ENCODE results near the gene ZNF546. TPM values are rescaled to one million over a fixed set of nuclear protein-coding genes. Genes with fewer than 3 reads are reported as not detected.

Gene ZNF546
- total RNA-seq, 2 experiments from 2014 or later, result 9.3 to 9.9 TPM

DNA sequence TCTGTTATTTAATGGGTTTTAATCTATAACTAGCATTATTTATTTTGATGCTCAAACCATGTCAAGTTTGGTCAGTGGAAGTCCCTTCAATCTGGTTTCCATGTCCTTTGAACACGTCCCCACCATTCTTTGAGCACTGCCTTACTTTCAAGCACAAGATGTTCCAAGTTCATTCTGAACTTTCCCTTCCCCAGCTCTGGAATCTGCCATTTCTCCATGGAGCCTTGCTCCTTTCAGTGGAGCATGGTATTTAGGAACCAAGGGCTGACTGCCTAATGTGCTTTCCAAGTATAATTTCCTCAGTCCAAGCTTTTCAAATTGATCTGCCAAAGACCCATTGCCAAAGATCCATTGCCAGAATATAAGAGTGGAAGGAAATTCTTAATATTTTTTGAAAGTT is 1.1 kb upstream of the ZNF546 start:
- no peak for ATAC-seq (ENCODE audit: low read depth)
- H3K4me3 Mint-ChIP-seq, result peak overlapping the region; percentile 80
- no peaks in the 10 kb centered on the region for H3K27me3 Mint-ChIP-seq
- H3K27ac Mint-ChIP-seq, result peak overlapping the region; percentile 32
- POLR2A ChIA-PET, result interaction anchor here (1.8 to 2.7 kb wide), 2 partner anchors 25 to 150 kb away, joined by 6 to 23 read pairs; partner anchors contain the start of genes FBL and PSMC4
- H3K36me3 Mint-ChIP-seq, result peaks cover 31% of the 10 kb centered on the region
- peaks cover 30% of the 10 kb centered on the region for H3K4me1 Mint-ChIP-seq
- no peak for DNase-seq
- peaks cover 8% of the 10 kb centered on the region for H3K9me3 Mint-ChIP-seq

GRCh38 chr19:39996218-39996810 is 546 bp upstream of the ZNF546 start:
- no peak for DNase-seq
- Mint-ChIP-seq H3K27ac (peak overlapping the region; percentile 95), H3K4me1 (peaks cover 30% of the 10 kb centered on the region), H3K27me3 (no peaks in the 10 kb centered on the region), H3K9me3 (peaks cover 8% of the 10 kb centered on the region), H3K4me3 (peak overlapping the region; percentile 98), H3K36me3 (peaks cover 31% of the 10 kb centered on the region)
- POLR2A ChIA-PET, result interaction anchor here (0.7 to 2.7 kb wide), 6 partner anchors 15 to 172 kb away, joined by 3 to 23 read pairs (median 6); partner anchors contain the start of genes FBL, PSMC4 and ZNF780B
- peak; percentile 55 for ATAC-seq (ENCODE audit: low read depth)

DNA sequence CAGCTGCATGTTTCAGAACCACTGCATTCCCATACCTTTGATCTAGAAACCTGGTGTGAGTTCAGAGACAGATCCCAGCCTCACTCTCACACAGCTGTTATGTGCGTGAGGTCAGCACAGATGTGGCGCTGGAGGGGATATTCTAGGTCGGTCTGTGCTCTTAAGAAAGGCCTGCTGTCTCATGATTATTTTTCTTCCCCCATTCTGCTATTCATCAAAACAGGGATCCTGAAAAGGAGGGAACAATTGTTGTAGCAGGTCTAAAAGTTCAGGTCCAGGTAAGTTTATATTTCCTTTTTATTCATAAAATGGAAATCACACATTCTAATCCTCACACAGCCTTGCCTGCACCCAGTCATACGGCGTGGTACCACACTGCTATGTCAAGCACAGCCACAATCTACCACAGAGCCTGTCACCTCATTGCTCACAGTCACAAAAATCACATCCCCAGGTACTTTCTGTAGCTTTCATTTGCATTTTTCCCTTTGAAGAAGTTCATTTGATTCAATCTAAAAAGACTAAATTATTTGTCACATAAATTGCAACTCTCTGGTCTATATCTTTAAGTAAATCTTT is 867 bp downstream of the ZNF546 start:
- Mint-ChIP-seq H3K4me1 (peaks cover 25% of the 10 kb centered on the region), H3K9me3 (peaks cover 7% of the 10 kb centered on the region), H3K4me3 (peak overlapping the region; percentile 98), H3K27me3 (no peaks in the 10 kb centered on the region), H3K27ac (peak overlapping the region; percentile 95), H3K36me3 (peaks cover 25% of the 10 kb centered on the region)
- POLR2A ChIA-PET, result interaction anchor here (1.1 to 2.7 kb wide), 4 partner anchors 27 to 152 kb away, joined by 5 to 23 read pairs (median 6); partner anchors contain the start of genes FBL, PSMC4, ZNF780A and ZNF780B
- ATAC-seq (ENCODE audit: low read depth) (no peak), DNase-seq (no peak)

DNA sequence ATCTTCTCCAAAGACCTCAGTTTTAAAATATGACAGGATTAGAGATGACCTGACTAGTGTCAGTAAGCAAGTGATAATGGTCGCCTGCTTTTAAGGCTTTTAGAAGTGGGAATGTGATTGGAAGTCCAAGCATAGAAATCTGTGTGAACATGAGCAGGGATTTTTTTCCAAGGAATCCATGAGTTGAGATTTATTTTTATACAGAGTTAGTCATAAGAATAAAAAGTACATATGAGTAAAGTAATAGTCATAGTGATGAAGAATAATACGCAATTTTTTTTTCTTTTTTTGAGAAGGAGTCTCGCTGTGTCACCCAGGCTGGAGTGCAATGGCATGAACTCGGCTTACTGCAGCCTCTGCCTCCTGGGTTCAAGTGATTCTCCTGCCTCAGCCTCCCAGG is 1.6 kb downstream of the ZNF546 start:
- DNase-seq, result no peak
- ATAC-seq (ENCODE audit: low read depth), result no peak
- Mint-ChIP-seq H3K27me3 (no peaks in the 10 kb centered on the region), H3K9me3 (peaks cover 4% of the 10 kb centered on the region), H3K36me3 (peaks cover 19% of the 10 kb centered on the region), H3K4me1 (peaks cover 22% of the 10 kb centered on the region), H3K27ac (peak overlapping the region; percentile 40), H3K4me3 (peak overlapping the region; percentile 26)
- POLR2A ChIA-PET, result no interaction called here

DNA sequence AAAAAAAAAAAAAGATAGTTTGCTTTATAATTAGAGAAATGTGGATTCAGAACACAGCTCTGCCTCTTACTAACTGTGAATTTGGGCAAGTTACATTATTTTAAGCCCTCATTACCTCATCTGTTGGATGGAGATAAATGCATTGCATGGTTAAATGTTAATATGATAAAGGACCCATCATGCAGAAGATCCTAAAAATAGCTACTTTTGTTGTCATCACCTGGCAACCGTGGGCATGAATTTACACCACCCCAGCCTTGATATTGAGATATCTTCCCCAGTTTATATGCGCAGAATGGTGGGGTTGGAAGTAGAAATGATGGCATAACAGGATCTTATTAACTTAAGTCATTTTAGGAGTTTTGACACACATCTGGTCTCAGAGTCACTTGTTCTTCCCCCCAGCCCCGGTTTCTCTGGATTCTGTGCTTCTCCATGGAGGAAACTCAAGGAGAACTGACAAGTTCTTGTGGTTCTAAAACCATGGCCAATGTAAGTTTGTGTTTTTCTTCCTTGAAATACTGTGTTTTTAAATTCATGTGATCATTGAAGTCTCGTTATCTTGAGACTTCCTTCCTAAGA is 8.9 kb downstream of the ZNF546 start:
- H3K4me1 Mint-ChIP-seq, result no peaks in the 10 kb centered on the region
- no peak overlapping the region for H3K27ac Mint-ChIP-seq
- H3K36me3 Mint-ChIP-seq, result peaks cover 45% of the 10 kb centered on the region
- POLR2A ChIA-PET, result no interaction called here
- no peak overlapping the region for H3K4me3 Mint-ChIP-seq
- H3K27me3 Mint-ChIP-seq, result no peaks in the 10 kb centered on the region
- H3K9me3 Mint-ChIP-seq, result peaks cover 10% of the 10 kb centered on the region
- ATAC-seq (ENCODE audit: low read depth) (no peak), DNase-seq (no peak)

DNA sequence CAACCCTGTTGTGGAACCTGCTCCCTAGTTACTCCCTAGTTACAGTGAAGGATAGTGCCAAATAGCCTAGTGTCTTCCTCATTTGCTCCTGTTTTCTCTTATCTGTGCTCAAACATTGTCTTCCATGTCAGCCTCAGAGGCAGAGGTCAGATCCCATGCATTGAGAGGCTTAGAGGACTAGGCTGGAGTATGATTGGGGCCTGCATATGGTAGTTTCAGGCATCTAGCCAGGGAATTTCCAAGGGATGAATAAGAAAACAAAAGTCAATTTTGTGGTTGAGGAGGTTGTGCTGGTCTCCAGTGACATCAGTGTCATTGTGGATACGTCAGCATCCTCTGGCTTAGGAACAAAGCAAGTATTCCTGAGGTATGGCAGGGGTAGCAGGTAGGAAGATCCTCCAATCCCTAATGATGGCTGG is 9.4 kb downstream of the ZNF546 start:
- Mint-ChIP-seq H3K27ac (no peak overlapping the region), H3K4me3 (no peak overlapping the region), H3K36me3 (peaks cover 49% of the 10 kb centered on the region), H3K4me1 (no peaks in the 10 kb centered on the region), H3K27me3 (no peaks in the 10 kb centered on the region), H3K9me3 (peaks cover 10% of the 10 kb centered on the region)
- ATAC-seq (ENCODE audit: low read depth) (no peak), DNase-seq (no peak)
- POLR2A ChIA-PET, result no interaction called here

- no peak overlapping the region for H3K27ac Mint-ChIP-seq
- no peak for ATAC-seq (ENCODE audit: low read depth)
- POLR2A ChIA-PET, result no interaction called here
Observed at GRCh38 chr19:40009674-40010073, 12.8 kb downstream of the ZNF546 start.

GRCh38 chr19:40013991-40014390 is 17.1 kb downstream of the ZNF546 start:
- H3K36me3 Mint-ChIP-seq, result peaks cover 61% of the 10 kb centered on the region

More at GRCh38 chr19:40009674-40010073, 12.8 kb downstream of the ZNF546 start:
- peaks cover 82% of the 10 kb centered on the region for H3K36me3 Mint-ChIP-seq
- DNase-seq, result no peak
- no peaks in the 10 kb centered on the region for H3K4me1 Mint-ChIP-seq
- H3K9me3 Mint-ChIP-seq, result peaks cover 31% of the 10 kb centered on the region
- H3K4me3 Mint-ChIP-seq, result no peak overlapping the region
- H3K27me3 Mint-ChIP-seq, result no peaks in the 10 kb centered on the region

DNA sequence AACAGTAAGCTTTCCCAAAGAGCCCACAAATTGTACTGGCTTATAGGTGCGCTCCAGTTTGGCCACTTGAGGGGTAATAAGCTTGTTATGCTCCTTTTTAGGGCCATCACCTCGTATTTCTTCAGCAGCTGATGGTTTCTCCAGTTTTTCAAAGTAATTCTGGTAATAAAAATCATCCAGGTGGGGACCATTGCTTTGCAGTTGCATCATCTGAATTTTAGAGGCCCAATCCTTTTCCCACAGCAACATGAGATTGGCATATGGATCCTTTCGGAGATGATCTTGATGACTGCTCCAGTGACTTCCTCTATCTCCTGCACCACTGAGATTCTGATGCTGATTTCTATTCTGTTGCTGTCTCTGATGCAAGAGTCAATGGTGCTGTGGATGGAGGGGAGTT is 27.1 kb downstream of the ZNF546 start:
- DNase-seq (no peak), ATAC-seq (ENCODE audit: low read depth) (no peak)
- peaks cover 2% of the 10 kb centered on the region for H3K27me3 Mint-ChIP-seq
- peaks cover 10% of the 10 kb centered on the region for H3K36me3 Mint-ChIP-seq
- no peak overlapping the region for H3K4me3 Mint-ChIP-seq
- POLR2A ChIA-PET, result no interaction called here
- H3K27ac Mint-ChIP-seq, result no peak overlapping the region
- peaks cover 43% of the 10 kb centered on the region for H3K9me3 Mint-ChIP-seq
- no peaks in the 10 kb centered on the region for H3K4me1 Mint-ChIP-seq

More at GRCh38 chr19:40013991-40014390, 17.1 kb downstream of the ZNF546 start:
- POLR2A ChIA-PET, result no interaction called here
- Mint-ChIP-seq H3K27ac (no peak overlapping the region), H3K27me3 (no peaks in the 10 kb centered on the region), H3K4me1 (no peaks in the 10 kb centered on the region), H3K4me3 (no peak overlapping the region), H3K9me3 (peaks cover 41% of the 10 kb centered on the region)
- no peak for DNase-seq
- ATAC-seq (ENCODE audit: low read depth), result no peak

DNA sequence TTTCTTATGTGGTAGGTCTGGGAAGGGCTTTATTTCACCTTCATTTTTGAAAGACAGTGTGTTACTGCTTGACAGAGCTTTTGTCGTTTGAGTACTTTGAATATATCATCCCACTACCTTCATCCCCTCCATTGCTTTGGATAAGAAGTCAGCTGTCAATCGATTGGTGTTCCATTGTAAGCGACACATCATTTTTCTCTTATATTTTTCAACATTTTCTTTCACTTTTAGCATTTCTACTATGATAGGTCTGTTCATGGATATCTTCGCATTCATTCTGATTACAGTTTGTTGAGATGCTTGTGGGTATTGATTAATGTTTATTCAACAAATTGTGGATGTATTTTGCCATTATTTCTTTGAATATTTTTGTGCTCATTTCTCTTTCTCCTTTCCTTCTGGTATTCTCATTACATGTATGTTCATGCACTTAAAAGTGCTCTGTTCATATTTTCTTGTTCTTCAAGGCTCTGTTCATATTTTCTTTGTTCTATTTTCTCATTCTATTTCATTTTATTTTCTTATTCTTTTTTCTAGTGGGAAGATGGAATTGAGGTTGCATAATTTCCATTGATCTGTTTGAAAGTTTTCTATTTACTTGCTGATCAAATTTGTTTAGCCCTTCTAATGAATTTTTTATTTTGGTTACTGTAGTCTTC is 29.2 kb downstream of the ZNF546 start:
- H3K27ac Mint-ChIP-seq, result no peak overlapping the region
- H3K36me3 Mint-ChIP-seq, result peaks cover 16% of the 10 kb centered on the region
- H3K4me3 Mint-ChIP-seq, result no peak overlapping the region
- no peak for DNase-seq
- peaks cover 42% of the 10 kb centered on the region for H3K9me3 Mint-ChIP-seq
- no peak for ATAC-seq (ENCODE audit: low read depth)
- H3K27me3 Mint-ChIP-seq, result peaks cover 2% of the 10 kb centered on the region
- no peaks in the 10 kb centered on the region for H3K4me1 Mint-ChIP-seq
- POLR2A ChIA-PET, result no interaction called here

- ATAC-seq (ENCODE audit: low read depth), result no peak
- DNase-seq, result no peak
- peaks cover 41% of the 10 kb centered on the region for H3K9me3 Mint-ChIP-seq
- H3K27ac Mint-ChIP-seq, result no peak overlapping the region
- POLR2A ChIA-PET, result no interaction called here
- H3K4me3 Mint-ChIP-seq, result no peak overlapping the region
- H3K36me3 Mint-ChIP-seq, result peaks cover 16% of the 10 kb centered on the region
- H3K27me3 Mint-ChIP-seq, result peaks cover 2% of the 10 kb centered on the region
- no peaks in the 10 kb centered on the region for H3K4me1 Mint-ChIP-seq
Observed at GRCh38 chr19:40026597-40026970, 29.7 kb downstream of the ZNF546 start.

- Mint-ChIP-seq H3K4me3 (no peak overlapping the region), H3K4me1 (no peaks in the 10 kb centered on the region), H3K27ac (no peak overlapping the region), H3K9me3 (peaks cover 44% of the 10 kb centered on the region), H3K27me3 (no peaks in the 10 kb centered on the region), H3K36me3 (peaks cover 39% of the 10 kb centered on the region)
- POLR2A ChIA-PET, result no interaction called here
- no peak for ATAC-seq (ENCODE audit: low read depth)
- no peak for DNase-seq
Observed at GRCh38 chr19:40033989-40034560, 37.2 kb downstream of the ZNF546 start.

- POLR2A ChIA-PET, result no interaction called here
- no peak for ATAC-seq (ENCODE audit: low read depth)
- H3K36me3 Mint-ChIP-seq, result peaks cover 38% of the 10 kb centered on the region
- peaks cover 39% of the 10 kb centered on the region for H3K9me3 Mint-ChIP-seq
- no peak overlapping the region for H3K27ac Mint-ChIP-seq
- no peak overlapping the region for H3K4me3 Mint-ChIP-seq
- no peak for DNase-seq
- no peaks in the 10 kb centered on the region for H3K4me1 Mint-ChIP-seq
- no peaks in the 10 kb centered on the region for H3K27me3 Mint-ChIP-seq
Observed at GRCh38 chr19:40035996-40036395, 39.1 kb downstream of the ZNF546 start.
